Measurements from ENCODE around the gene TLR10.
"Not testable (repeated sequence)": the region's sequence is repeated elsewhere in the genome, so short reads cannot be mapped to it uniquely, and the experiment has no call there.

DNA sequence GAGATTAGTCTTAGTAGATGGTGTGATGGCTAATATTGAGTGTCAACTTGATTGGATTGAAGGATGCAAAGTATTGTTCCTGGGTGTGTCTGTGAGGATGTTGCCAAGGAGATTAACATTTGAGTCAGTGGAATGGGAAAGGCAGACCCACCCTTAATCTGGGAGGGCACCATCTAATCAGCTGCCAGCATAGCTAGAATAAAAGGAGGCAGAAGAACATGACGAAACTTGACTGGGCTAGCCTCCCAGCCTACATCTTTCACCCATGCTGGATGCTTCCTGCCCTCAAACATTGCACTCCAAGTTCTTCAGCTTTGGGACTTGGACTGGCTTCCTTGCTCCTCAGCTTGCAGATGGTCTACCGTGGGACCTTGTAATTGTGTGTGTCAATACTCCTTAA, 12.5 kb downstream of the TLR10 start:
- TF ChIP-seq CHD2 (IDR thresholded peaks at IDR 0.05; ENCODE audit: low read depth, low read length); POLR2G (IDR thresholded peaks at IDR 0.05; ENCODE audit: low read depth, low read length); POLR2AphosphoS5 (IDR thresholded peaks at IDR 0.05; ENCODE audit: low read depth, low read length); FOXJ3 (CRISPR knock-in tag; IDR thresholded peaks at IDR 0.05; ENCODE audit: borderline replicate concordance); REPIN1 (CRISPR knock-in tag; IDR thresholded peaks at IDR 0.05; ENCODE audit: borderline replicate concordance, low read depth); ELF1 (CRISPR knock-in tag; IDR thresholded peaks at IDR 0.05); ZBTB1 (CRISPR knock-in tag; IDR thresholded peaks at IDR 0.05; ENCODE audit: borderline replicate concordance): not testable (repeated sequence)
- TF ChIP-seq, protein P1, sequence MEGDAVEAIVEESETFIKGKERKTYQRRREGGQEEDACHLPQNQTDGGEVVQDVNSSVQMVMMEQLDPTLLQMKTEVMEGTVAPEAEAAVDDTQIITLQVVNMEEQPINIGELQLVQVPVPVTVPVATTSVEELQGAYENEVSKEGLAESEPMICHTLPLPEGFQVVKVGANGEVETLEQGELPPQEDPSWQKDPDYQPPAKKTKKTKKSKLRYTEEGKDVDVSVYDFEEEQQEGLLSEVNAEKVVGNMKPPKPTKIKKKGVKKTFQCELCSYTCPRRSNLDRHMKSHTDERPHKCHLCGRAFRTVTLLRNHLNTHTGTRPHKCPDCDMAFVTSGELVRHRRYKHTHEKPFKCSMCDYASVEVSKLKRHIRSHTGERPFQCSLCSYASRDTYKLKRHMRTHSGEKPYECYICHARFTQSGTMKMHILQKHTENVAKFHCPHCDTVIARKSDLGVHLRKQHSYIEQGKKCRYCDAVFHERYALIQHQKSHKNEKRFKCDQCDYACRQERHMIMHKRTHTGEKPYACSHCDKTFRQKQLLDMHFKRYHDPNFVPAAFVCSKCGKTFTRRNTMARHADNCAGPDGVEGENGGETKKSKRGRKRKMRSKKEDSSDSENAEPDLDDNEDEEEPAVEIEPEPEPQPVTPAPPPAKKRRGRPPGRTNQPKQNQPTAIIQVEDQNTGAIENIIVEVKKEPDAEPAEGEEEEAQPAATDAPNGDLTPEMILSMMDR (CRISPR knock-in tag; IDR thresholded peaks at IDR 0.05): not testable (repeated sequence)
